A673 (cell line): ENCODE data around the gene EGFL8. TPM values are rescaled to one million over a fixed set of nuclear protein-coding genes. Genes with fewer than 3 reads are reported as not detected.
"Not testable (repeated sequence)": the region's sequence is repeated elsewhere in the genome, so short reads cannot be mapped to it uniquely, and the experiment has no call there.

Source experiments
- BruUV-seq: library from RNA; stranded (reverse); fragments of 400-500 nt; replicated peaks from 2 replicates; lab custom pipeline; 2021; lab: Mats Ljungman, UMichigan
- CTCF ChIA-PET: fragments of 300-600 bp; sonication (Branson Sonifier 250); formaldehyde crosslinking; loops from one replicate; lab custom pipeline; 2022; ENCODE audit warnings: antibody characterized with exemption; lab: Charles Lee
- POLR2A ChIA-PET: fragments of 300-600 bp; sonication (Branson Sonifier 250); formaldehyde crosslinking; loops from one replicate; lab custom pipeline; 2022; ENCODE audit warnings: antibody characterized with exemption; ENCODE audit not compliant: low non-redundant PET; lab: Charles Lee
- DNase-seq: peaks from one replicate; pipeline ENCODE4 v3.0.0-alpha.2; 2015; ENCODE audit warnings: low spot score
- H3K27ac ChIP-seq: fragments of 200-600 bp; sonication (generic); 2 replicates; pipeline ENCODE4 v1.5.1; 2016; ENCODE audit warnings: mixed run types, low read depth, mild to moderate bottlenecking, mixed read lengths, antibody characterized with exemption, low read length; ENCODE audit not compliant: poor library complexity, severe bottlenecking
- H3K27me3 ChIP-seq: fragments of 200-600 bp; sonication (generic); replicated peaks from 2 replicates; pipeline ENCODE4 v1.6.1; 2017; ENCODE audit warnings: mixed run types, low read depth, mild to moderate bottlenecking, mixed read lengths, antibody characterized with exemption, low read length; ENCODE audit not compliant: insufficient read depth, poor library complexity
- H3K36me3 ChIP-seq: fragments of 200-600 bp; sonication (generic); 2 replicates; pipeline ENCODE4 v1.6.1; 2016; ENCODE audit warnings: mixed run types, mild to moderate bottlenecking, mixed read lengths, antibody characterized with exemption, low read length; ENCODE audit not compliant: insufficient read depth, poor library complexity, severe bottlenecking
- H3K4me1 ChIP-seq: fragments of 200-600 bp; sonication (generic); 2 replicates; pipeline ENCODE4 v1.6.1; 2017; ENCODE audit warnings: mixed run types, mild to moderate bottlenecking, mixed read lengths, antibody characterized with exemption, low read length; ENCODE audit not compliant: insufficient read depth, poor library complexity, severe bottlenecking
- H3K4me3 ChIP-seq: fragments of 200-600 bp; sonication (generic); 2 replicates; pipeline ENCODE4 v1.5.1; 2016; ENCODE audit warnings: low read depth, mixed run types, mild to moderate bottlenecking, mixed read lengths, low read length; ENCODE audit not compliant: poor library complexity, severe bottlenecking
- H3K9me3 ChIP-seq: fragments of 200-600 bp; sonication (generic); 2 replicates; pipeline ENCODE4 v1.6.1; 2016; ENCODE audit warnings: mixed run types, low read depth, mild to moderate bottlenecking, mixed read lengths, antibody characterized with exemption, low read length; ENCODE audit not compliant: poor library complexity, severe bottlenecking
- CTCF ChIP-seq: fragments of 300-800, 200-600 bp; sonication (generic); conservative IDR thresholded peaks from 2 replicates; pipeline ENCODE4 v1.5.1; 2017; ENCODE audit warnings: low read depth, mild to moderate bottlenecking, antibody characterized with exemption, low read length, moderate library complexity, mixed read lengths
- EZH2 ChIP-seq: fragments of 200-600 bp; sonication (generic); IDR thresholded peaks from 2 replicates; pipeline ENCODE4 v1.6.1; 2017; ENCODE audit warnings: borderline replicate concordance, low read depth, mild to moderate bottlenecking, mixed read lengths, antibody characterized with exemption, low read length; ENCODE audit not compliant: poor library complexity, severe bottlenecking
- intact Hi-C: fragments of 100-400 bp; cut with micrococcal nuclease; formaldehyde crosslinking; loops from one replicate; pipeline ENCODE4 v1.10.0; 2022; ENCODE audit not compliant: unreplicated experiment
- total RNA-seq: library from RNA; stranded (reverse); gene quantifications from 2 replicates; pipeline ENCODE4 v1.2.3, GENCODE V29; 2021

EGFL8 gene
- total RNA-seq, 1 experiment from 2014 or later: 32.4 TPM

GRCh38 chr6:32210191-32210601 lies 45.8 kb downstream of the EGFL8 start:
- Histone ChIP-seq H3K27me3 (no peaks in the 10 kb centered on the region), H3K36me3 (no peaks in the 10 kb centered on the region), H3K27ac (no peak overlapping the region), H3K4me1 (no peaks in the 10 kb centered on the region), H3K4me3 (no peak overlapping the region), H3K9me3 (no peaks in the 10 kb centered on the region)
- ChIA-PET POLR2A (no interaction called here), CTCF (no interaction called here)
- no TSS peak for BruUV-seq
- TF ChIP-seq EZH2: no peak
- TF ChIP-seq CTCF: no peak
- intact Hi-C loops: no loop called here
- no peak for DNase-seq

- POLR2A ChIA-PET, BruUV-seq: not testable (repeated sequence)
Measured at GRCh38 chr6:32211432-32211831, 47.0 kb downstream of the EGFL8 start.

GRCh38 chr6:32212076-32212760 lies 47.8 kb downstream of the EGFL8 start:
- CTCF ChIA-PET: no interaction called here
- POLR2A ChIA-PET: no interaction called here
- TF ChIP-seq EZH2 (no peak), CTCF (no peak)
- H3K27ac ChIP-seq: no peak overlapping the region
- H3K9me3 ChIP-seq: no peaks in the 10 kb centered on the region
- no peaks in the 10 kb centered on the region for H3K4me1 ChIP-seq
- intact Hi-C loops: no loop called here
- H3K36me3 ChIP-seq: no peaks in the 10 kb centered on the region
- no TSS peak for BruUV-seq
- no peaks in the 10 kb centered on the region for H3K27me3 ChIP-seq
- no peak for DNase-seq
- H3K4me3 ChIP-seq: no peak overlapping the region

More at GRCh38 chr6:32211432-32211831, 47.0 kb downstream of the EGFL8 start:
- H3K9me3 ChIP-seq, H3K4me3 ChIP-seq, H3K36me3 ChIP-seq, CTCF ChIA-PET, H3K4me1 ChIP-seq, DNase-seq, H3K27ac ChIP-seq, H3K27me3 ChIP-seq, intact Hi-C loops: not testable (repeated sequence)

GRCh38 chr6:32213649-32214048 lies 49.3 kb downstream of the EGFL8 start:
- no peak overlapping the region for H3K4me3 ChIP-seq
- no peaks in the 10 kb centered on the region for H3K9me3 ChIP-seq
- BruUV-seq: no TSS peak
- H3K27me3 ChIP-seq: no peaks in the 10 kb centered on the region
- no peak for DNase-seq
- intact Hi-C loops: no loop called here
- ChIA-PET POLR2A (no interaction called here), CTCF (no interaction called here)
- H3K36me3 ChIP-seq: no peaks in the 10 kb centered on the region
- no peaks in the 10 kb centered on the region for H3K4me1 ChIP-seq
- no peak overlapping the region for H3K27ac ChIP-seq
- no peak for TF ChIP-seq CTCF
- TF ChIP-seq EZH2: no peak
